Activated T-helper 1 cell treated with anti-CD3 and anti-CD28 coated beads, Interleukin-12 subunit alpha, Interleukin-12 subunit beta, Interleukin-2, Interleukin-4 antibody, amounts not matched to agents 30 ng/mL and 10 ng/mL and 1 ng/mL, durations not matched to agents 14 hours and 24 hours and 36 hours (primary cell): Measurements from ENCODE around the gene ZNF578. TPM values are rescaled to one million over a fixed set of nuclear protein-coding genes. Genes with fewer than 3 reads are reported as not detected.
"Not testable (repeated sequence)": the region's sequence is repeated elsewhere in the genome, so short reads cannot be mapped to it uniquely, and the experiment has no call there.

Source experiments
- DNase-seq: peaks from one replicate; pipeline ENCODE4 v3.0.0; 2021; ENCODE audit warnings: low spot score
- H3K27ac Mint-ChIP-seq: one replicate; pipeline ENCODE4 v1.8.0; 2021; ENCODE audit warnings: mild to moderate bottlenecking, mixed read lengths
- H3K27me3 Mint-ChIP-seq: one replicate; pipeline ENCODE4 v1.8.0; 2022; ENCODE audit warnings: mild to moderate bottlenecking, moderate library complexity, mixed read lengths; ENCODE audit not compliant: insufficient read depth
- H3K36me3 Mint-ChIP-seq: one replicate; pipeline ENCODE4 v1.8.0; 2021; ENCODE audit warnings: low read depth, mixed read lengths
- H3K4me1 Mint-ChIP-seq: one replicate; pipeline ENCODE4 v1.8.0; 2021; ENCODE audit warnings: low read depth, mixed read lengths
- H3K4me3 Mint-ChIP-seq: one replicate; pipeline ENCODE4 v1.8.0; 2021; ENCODE audit warnings: mild to moderate bottlenecking, moderate library complexity, mixed read lengths
- H3K9me3 Mint-ChIP-seq: one replicate; pipeline ENCODE4 v1.8.0; 2021; ENCODE audit warnings: mixed read lengths
- intact Hi-C: fragments of 100-400 bp; cut with micrococcal nuclease; formaldehyde crosslinking; loops from one replicate; pipeline ENCODE4 v1.15.1; 2024
- total RNA-seq: library from RNA; stranded (reverse); gene quantifications from 2 replicates; pipeline ENCODE4 v1.2.3, GENCODE V29; 2022

ZNF578 gene
- total RNA-seq, 1 donor from 2014 or later, result 0.05 TPM

DNA sequence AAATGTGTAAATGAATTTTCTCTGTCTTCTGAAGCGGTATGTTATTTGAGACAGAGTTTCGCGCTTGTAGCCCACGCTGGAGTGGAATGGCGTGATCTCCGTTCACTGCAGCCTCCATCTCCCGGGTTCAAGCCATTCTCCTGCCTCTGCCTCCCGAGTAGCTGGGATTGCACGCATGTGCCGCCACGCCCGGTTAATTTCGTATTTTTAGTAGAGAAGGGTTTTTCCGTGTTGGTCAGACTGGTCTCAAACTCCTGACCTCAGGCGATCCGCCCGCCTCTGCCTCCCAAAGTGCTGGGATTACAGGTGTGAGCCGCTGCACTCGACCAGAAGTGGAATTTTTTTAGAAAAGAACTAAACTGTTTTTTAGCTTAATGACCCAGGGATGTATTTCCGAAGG, 70.7 kb downstream of the ZNF578 start:
- intact Hi-C loops, result no loop called here
- Mint-ChIP-seq H3K36me3 (peaks cover 11% of the 10 kb centered on the region), H3K4me1 (peaks cover 11% of the 10 kb centered on the region), H3K4me3 (no peak overlapping the region), H3K9me3 (peaks cover 38% of the 10 kb centered on the region), H3K27ac (no peak overlapping the region), H3K27me3 (no peaks in the 10 kb centered on the region)
- DNase-seq, result no peak

DNA sequence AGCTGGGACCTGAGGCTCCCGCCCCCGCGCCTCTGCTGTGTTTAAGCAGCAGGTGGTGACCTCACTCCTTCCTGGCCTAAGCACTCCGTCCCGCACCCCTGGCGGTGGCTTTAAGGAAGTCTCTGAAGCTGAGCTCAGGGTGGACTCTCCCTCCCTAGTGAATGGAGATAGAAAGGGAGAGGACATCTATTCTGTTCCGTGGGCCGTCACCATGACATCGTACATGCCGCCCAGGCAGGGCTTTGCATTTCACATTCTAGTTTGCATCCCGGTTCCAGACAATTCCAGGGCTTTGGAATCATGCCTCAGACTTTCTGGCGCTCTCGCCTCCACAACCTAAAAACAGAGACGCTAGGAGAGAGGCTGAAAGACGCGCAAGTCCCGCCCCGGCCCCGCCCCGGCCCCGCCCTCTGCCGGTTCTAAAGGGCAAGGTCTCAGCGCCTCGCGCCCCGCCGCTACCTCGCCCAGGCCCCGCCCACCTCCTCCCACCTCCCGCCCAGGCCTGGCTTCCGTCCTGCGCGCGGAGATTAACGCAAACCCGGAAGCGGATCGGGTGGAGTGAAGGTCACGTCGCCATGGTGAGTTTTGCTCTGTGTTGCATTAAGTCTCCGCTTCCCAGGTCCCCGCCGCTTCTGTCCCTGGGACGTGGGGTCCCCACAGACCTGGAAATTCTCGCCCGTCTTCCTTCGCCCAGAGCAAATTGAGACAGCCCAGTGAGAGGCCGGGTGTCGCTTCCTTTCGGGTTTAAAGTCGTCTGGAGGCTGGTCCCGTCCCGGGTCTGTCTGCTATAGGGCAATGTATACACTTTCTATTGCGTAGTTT, 74.0 kb downstream of the ZNF578 start, which contains the start of gene ZNF808:
TSS of gene ZNF808 (plus strand) at position 535 of the 822 bp plus-strand sequence. CDS start 15,617 bp downstream, outside the sequence.
- Mint-ChIP-seq H3K9me3 (peaks cover 16% of the 10 kb centered on the region), H3K27ac (peak within 1 kb of the TSS; percentile 98), H3K36me3 (peaks cover 12% of the 10 kb centered on the region), H3K27me3 (no peaks in the 10 kb centered on the region), H3K4me3 (peak within 1 kb of the TSS; percentile 99), H3K4me1 (peaks cover 12% of the 10 kb centered on the region)
- intact Hi-C loops, result loop anchor here (1.0 to 5.0 kb wide), 20 partner anchors 8 to 805 kb away; partner anchors contain the start of genes ZNF160, ZNF28, ZNF320 and ZNF432
- peak; percentile 87 for DNase-seq

DNA sequence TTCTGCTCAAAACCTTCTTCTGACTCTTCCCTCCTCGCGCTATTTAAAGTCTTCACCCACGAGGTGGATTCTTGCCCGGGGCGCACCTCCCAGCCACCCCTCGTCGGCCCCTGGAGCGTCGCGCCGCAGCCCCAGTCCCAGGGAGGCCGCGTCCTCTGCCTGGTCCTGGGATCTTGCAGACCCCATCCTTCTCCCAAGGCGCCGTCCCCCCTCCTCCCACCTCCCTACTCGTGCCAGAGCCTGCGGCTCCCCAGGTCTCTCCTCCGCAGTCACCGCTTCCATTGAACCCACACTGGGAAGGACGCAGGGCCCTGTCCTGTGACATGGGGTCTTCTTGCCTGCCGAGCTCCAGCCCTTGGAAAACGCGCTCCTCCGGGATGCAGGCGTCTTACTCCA, 74.6 kb downstream of the ZNF578 start:
- peaks cover 16% of the 10 kb centered on the region for H3K36me3 Mint-ChIP-seq
- no peak for DNase-seq
- peak overlapping the region; percentile 99 for H3K4me3 Mint-ChIP-seq
- no peaks in the 10 kb centered on the region for H3K27me3 Mint-ChIP-seq
- peaks cover 12% of the 10 kb centered on the region for H3K4me1 Mint-ChIP-seq
- H3K27ac Mint-ChIP-seq, result peak overlapping the region; percentile 98
- intact Hi-C loops, result loop anchor here (1.0 to 5.0 kb wide), 20 partner anchors 7 to 805 kb away; partner anchors contain the start of genes ZNF160, ZNF28, ZNF320 and ZNF432
- H3K9me3 Mint-ChIP-seq, result peaks cover 10% of the 10 kb centered on the region

DNA sequence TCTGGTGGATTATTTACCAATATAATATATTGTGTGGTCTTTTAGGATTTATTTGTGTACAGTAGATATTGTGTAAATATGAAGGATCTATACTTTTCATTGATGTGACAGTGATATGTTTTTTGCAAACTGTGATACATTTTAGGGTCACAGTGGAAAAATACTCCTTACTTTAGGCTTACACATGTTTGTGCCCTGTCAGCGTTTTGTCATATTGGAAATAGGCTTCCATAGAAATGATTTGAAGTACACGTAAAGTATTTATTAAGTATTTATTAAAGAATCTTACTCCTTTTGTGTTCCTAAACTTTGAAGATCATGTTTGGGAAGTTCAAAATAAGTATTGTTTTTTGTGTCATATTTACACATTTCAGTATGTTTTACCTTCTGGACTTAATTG, 79.1 kb downstream of the ZNF578 start:
- no peak for DNase-seq
- intact Hi-C loops, result no loop called here
- Mint-ChIP-seq H3K4me3 (no peak overlapping the region), H3K4me1 (peaks cover 23% of the 10 kb centered on the region), H3K36me3 (peaks cover 35% of the 10 kb centered on the region), H3K9me3 (peaks cover 7% of the 10 kb centered on the region), H3K27me3 (no peaks in the 10 kb centered on the region), H3K27ac (no peak overlapping the region)

DNA sequence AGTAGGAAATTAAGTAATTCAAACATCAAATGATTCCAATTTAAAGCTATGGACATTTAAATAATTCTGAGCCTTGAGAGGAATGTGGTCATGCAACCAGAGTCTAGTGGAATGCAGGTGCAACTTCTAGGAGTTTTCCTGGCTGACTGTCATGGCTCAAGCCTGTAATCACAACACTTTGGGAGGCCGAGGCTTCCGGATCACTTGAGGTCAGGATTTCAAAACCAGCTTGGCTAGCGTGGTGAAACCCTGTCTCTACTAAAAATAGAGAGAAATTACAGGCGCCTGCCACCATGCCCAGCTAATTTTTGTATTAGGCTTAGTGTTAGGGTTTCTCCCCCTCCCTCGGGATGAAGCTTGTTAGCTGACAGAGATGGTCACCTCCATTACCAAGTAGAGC, 80.5 kb downstream of the ZNF578 start:
- intact Hi-C loops, result no loop called here
- no peaks in the 10 kb centered on the region for H3K27me3 Mint-ChIP-seq
- no peak for DNase-seq
- H3K27ac Mint-ChIP-seq, result no peak overlapping the region
- peaks cover 14% of the 10 kb centered on the region for H3K4me1 Mint-ChIP-seq
- peak overlapping the region; percentile 84 for H3K4me3 Mint-ChIP-seq
- peaks cover 32% of the 10 kb centered on the region for H3K36me3 Mint-ChIP-seq
- H3K9me3 Mint-ChIP-seq, result peaks cover 13% of the 10 kb centered on the region

DNA sequence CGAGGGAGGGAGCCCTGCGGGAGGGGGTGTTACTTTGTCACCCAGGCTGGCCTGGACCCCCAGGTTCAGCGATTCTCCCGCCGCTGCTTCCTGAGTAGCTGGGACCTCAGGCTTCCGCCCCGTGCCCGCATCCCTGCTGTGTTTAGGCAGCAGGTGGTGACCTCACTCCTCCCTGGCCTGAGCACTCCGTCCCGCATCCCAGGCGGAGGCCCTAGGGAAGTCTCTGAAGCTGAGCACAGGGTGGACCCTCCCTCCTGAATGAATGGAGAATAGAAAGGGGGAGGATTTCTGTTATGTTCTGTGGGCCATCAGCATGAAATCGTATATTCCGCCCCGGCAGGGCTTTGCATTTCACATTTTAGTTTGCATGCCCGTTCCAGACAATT, 82.0 kb downstream of the ZNF578 start:
- Mint-ChIP-seq H3K36me3 (peaks cover 38% of the 10 kb centered on the region), H3K4me3 (peak overlapping the region; percentile 84), H3K9me3 (peaks cover 18% of the 10 kb centered on the region), H3K4me1 (peaks cover 11% of the 10 kb centered on the region)
- DNase-seq, result peak; percentile 3
- intact Hi-C loops, result loop anchor here (1.0 to 5.0 kb wide), 4 partner anchors 8 to 508 kb away; partner anchors contain the start of genes ZNF600, ZNF614 and ZNF808
- H3K27ac Mint-ChIP-seq, H3K27me3 Mint-ChIP-seq: not testable (repeated sequence)

DNA sequence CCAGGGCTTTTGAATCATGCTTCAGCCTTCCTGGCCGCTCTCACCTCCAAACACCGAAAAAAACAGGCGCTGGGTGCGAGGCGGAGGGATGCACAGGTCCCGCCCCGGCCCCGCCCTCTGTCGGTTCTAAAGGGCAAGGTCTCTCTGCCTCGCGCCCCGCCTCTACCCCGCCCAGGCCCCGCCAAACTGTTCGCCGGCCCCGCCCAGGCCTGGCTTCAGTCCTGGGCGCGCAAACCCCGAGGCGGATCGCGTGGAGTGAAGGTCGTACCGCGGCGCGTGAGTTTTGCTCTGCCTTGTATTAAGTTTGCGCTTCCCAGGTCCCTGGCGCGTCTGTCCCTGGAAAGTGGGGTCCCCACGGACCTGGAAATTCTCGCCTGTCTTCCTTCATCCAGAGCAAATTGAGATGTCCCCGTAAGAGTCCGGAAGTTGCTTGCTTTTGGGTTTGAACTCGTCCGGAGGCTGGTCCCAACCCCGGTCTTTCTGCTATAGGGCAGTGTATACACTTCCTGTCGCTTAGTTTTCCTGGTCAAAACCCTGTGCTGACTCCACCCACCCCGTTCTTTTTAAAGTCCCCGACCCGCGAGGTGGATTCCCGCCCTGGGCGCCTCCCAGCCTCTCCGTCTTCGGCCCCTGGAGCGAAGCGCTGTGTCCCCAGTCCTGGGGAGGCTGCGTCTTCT, 82.6 kb downstream of the ZNF578 start:
- peak; percentile 80 for DNase-seq
- Mint-ChIP-seq H3K4me3 (peak overlapping the region; percentile 84), H3K27ac (peak overlapping the region; percentile 88), H3K36me3 (peaks cover 42% of the 10 kb centered on the region), H3K27me3 (no peaks in the 10 kb centered on the region), H3K4me1 (peaks cover 11% of the 10 kb centered on the region), H3K9me3 (peaks cover 23% of the 10 kb centered on the region)
- intact Hi-C loops, result loop anchor here (1.0 to 5.0 kb wide), 8 partner anchors 9 to 509 kb away; partner anchors contain the start of genes ZNF320, ZNF600, ZNF614 and ZNF701

DNA sequence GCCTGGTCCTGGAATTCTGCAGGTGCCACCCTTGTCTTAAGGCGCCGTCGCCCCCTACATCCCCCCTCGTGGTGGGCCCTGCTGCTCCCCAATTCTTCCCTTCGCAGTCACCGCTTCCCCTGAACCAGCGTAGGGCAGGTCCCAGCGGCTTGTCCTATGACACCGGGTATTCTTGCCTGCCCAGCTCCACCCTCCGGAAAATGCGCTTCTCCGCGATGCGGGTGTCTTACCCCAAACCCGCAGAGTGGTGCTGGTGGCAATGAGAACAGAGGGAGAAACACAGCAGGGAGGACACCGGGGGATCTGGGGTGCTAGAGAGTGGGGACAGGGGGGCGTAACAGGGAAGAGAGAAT, 83.1 kb downstream of the ZNF578 start:
- intact Hi-C loops, result loop anchor here (1.0 to 5.0 kb wide), 7 partner anchors 34 to 509 kb away; partner anchors contain the start of genes ZNF320, ZNF600, ZNF614 and ZNF701
- Mint-ChIP-seq H3K27me3 (no peaks in the 10 kb centered on the region), H3K4me3 (peak overlapping the region; percentile 84), H3K27ac (peak overlapping the region; percentile 88), H3K9me3 (peaks cover 27% of the 10 kb centered on the region), H3K36me3 (peaks cover 45% of the 10 kb centered on the region), H3K4me1 (peaks cover 11% of the 10 kb centered on the region)
- DNase-seq, result peak; percentile 50

DNA sequence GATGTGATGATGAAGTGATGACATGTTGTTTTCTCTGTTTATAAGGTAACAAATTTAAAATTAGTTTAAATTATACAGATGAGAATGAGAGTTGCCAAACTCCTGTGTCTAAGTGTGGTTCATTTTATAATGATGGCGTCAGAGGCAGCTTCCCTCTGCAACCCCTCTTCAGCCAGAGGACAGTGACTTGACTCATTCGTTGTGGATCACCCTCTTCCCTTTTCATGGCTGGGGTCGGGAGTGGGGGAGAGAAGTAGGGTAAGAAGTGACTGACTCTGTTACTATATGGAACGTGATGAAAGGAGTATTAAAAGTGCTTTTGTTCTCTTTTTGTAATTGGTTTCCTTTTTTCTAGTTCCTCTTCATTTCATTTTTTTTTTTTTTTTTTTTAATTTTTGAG, 85.5 kb downstream of the ZNF578 start:
- not testable (repeated sequence) for H3K27me3 Mint-ChIP-seq, DNase-seq, H3K27ac Mint-ChIP-seq, H3K4me3 Mint-ChIP-seq
- H3K4me1 Mint-ChIP-seq, result peaks cover 26% of the 10 kb centered on the region
- peaks cover 44% of the 10 kb centered on the region for H3K9me3 Mint-ChIP-seq
- intact Hi-C loops, result loop anchor here (5.0 kb wide), 3 partner anchors 153 to 512 kb away; partner anchors contain the start of genes ZNF600 and ZNF614
- H3K36me3 Mint-ChIP-seq, result peaks cover 51% of the 10 kb centered on the region

DNA sequence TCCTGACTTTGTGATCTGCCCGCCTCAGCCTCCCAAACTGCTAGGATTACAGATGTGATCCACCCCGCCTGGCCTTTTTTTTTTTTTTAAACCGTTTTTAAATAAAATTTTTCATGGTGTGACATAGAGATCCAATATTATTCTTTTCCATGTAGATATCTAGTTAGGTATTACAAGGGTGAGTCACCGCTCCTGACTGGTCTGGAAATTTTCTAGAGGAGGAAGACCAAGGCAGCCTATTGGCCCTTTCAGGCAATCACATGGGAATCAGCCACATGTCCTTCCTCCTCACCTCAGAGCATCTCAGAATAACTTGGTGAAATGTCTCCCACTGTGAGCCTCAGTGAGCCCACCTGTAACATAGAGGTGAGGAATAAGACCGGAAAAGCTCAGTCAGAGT, 87.8 kb downstream of the ZNF578 start:
- H3K27ac Mint-ChIP-seq, H3K27me3 Mint-ChIP-seq, DNase-seq, intact Hi-C loops, H3K4me3 Mint-ChIP-seq: not testable (repeated sequence)
- H3K36me3 Mint-ChIP-seq, result peaks cover 60% of the 10 kb centered on the region
- peaks cover 50% of the 10 kb centered on the region for H3K9me3 Mint-ChIP-seq
- H3K4me1 Mint-ChIP-seq, result peaks cover 26% of the 10 kb centered on the region

DNA sequence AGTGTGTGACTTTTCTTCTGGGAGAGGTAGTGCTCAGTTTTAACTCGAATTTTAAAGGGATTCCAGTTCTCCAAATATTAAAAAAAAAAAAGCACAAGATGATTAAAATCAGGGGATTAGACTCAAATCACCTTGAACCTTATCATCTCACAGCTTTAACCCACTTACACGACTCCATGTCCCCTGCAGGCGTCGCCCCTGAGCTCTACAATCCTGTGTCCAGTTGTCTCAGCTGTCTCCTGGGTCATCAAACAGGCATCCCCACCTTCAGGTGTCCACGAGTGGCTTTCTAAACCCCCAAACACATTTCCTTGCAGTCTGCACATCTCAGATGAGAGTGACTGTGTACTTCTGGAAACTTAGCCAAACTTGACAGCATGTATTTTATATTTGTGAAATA, 88.3 kb downstream of the ZNF578 start:
- peaks cover 48% of the 10 kb centered on the region for H3K9me3 Mint-ChIP-seq
- H3K27me3 Mint-ChIP-seq, result no peaks in the 10 kb centered on the region
- intact Hi-C loops, result no loop called here
- no peak overlapping the region for H3K27ac Mint-ChIP-seq
- no peak overlapping the region for H3K4me3 Mint-ChIP-seq
- peaks cover 59% of the 10 kb centered on the region for H3K36me3 Mint-ChIP-seq
- no peak for DNase-seq
- H3K4me1 Mint-ChIP-seq, result peaks cover 22% of the 10 kb centered on the region

DNA sequence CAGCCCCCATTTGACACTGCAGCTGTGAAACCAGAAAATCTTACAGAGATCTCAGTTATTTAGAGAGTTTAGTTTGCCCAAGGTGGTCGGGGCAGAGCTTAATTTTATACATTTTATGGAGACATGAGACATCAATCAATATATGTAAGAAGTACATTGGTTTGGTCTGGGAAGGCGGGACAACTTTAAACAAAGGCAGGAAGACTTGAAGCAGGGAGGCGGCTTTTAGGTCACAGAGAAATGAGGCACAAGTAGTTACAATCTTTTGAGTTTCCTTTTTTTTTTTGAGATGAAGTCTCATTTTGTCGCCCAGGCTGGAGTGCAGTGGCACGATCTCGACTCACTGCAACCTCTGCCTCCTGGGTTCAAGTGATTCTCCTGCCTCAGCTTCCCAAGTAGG, 89.2 kb downstream of the ZNF578 start:
- intact Hi-C loops, DNase-seq, H3K27ac Mint-ChIP-seq, H3K27me3 Mint-ChIP-seq: not testable (repeated sequence)
- Mint-ChIP-seq H3K36me3 (peaks cover 62% of the 10 kb centered on the region), H3K9me3 (peaks cover 47% of the 10 kb centered on the region), H3K4me1 (peaks cover 15% of the 10 kb centered on the region), H3K4me3 (peak overlapping the region; percentile 11)
